Measurements from ENCODE around the gene VGLL1.

DNA sequence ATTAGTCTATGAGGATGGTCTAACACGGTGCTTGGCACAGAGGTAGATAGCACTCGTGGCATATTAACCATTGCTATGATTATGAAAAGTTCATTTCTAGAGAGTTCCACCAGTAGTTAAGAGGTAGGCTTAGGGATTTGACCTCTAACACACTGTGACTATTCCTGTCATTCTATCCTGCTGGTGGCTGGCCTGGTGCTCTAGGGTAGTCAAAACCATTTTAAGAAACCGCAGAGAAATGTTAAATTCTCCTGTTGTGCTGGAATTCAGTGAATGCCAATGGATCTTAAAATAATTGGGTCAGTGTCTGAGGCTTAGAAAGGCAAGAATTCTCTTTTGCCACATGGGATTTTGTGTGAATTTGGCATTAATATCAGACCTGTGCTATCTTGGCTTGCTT, 53.9 kb downstream of the VGLL1 start:
- TF ChIP-seq CTCF (IDR thresholded peaks at IDR 0.05 in 8 of 11, conservative IDR thresholded peaks at IDR 0.05 in 3 of 11): no peak
- TF ChIP-seq POLR2A (IDR thresholded peaks at IDR 0.05): no peak
- no peak for TF ChIP-seq POLR2AphosphoS5 (IDR thresholded peaks at IDR 0.05)

Data from spleen (tissue), 7 donors.